MM.1S (cell line): ENCODE results near the gene SLCO2B1.

Experiments
- DNase-seq: peaks from one replicate; pipeline ENCODE4 v3.0.0-alpha.2; 2015
- H2AFZ ChIP-seq: fragments of 300-600 bp; sonication (generic); 2 replicates; pipeline ENCODE4 v1.6.0; 2016; ENCODE audit warnings: antibody characterized with exemption, low read length
- H3F3A ChIP-seq: fragments of 300-600 bp; sonication (generic); 2 replicates; pipeline ENCODE4 v1.6.1; 2016; ENCODE audit warnings: mild to moderate bottlenecking, antibody characterized with exemption, low read length, moderate library complexity, mixed read lengths; ENCODE audit not compliant: insufficient read depth
- H3K27ac ChIP-seq: fragments of 300-600 bp; sonication (generic); 2 replicates; pipeline ENCODE4 v1.5.1; 2016; ENCODE audit warnings: mild to moderate bottlenecking, low read length
- H3K27me3 ChIP-seq: fragments of 300-600 bp; sonication (generic); replicated peaks from 2 replicates; pipeline ENCODE4 v1.6.0; 2016; ENCODE audit warnings: low read length; ENCODE audit not compliant: insufficient read depth
- H3K36me3 ChIP-seq: fragments of 300-600 bp; sonication (generic); replicated peaks from 2 replicates; pipeline ENCODE4 v1.6.1; 2016; ENCODE audit warnings: mild to moderate bottlenecking, low read length, mixed read lengths; ENCODE audit not compliant: insufficient read depth
- H3K4me1 ChIP-seq: fragments of 300-600 bp; sonication (generic); 2 replicates; pipeline ENCODE4 v1.6.1; 2016; ENCODE audit warnings: low read length, mixed read lengths
- H3K4me2 ChIP-seq: fragments of 300-600 bp; sonication (generic); 2 replicates; pipeline ENCODE4 v1.6.0; 2016; ENCODE audit warnings: low read depth, low read length
- H3K4me3 ChIP-seq: fragments of 300-600 bp; sonication (generic); 2 replicates; pipeline ENCODE4 v1.5.1; 2016; ENCODE audit warnings: low read length, mixed read lengths
- H3K79me2 ChIP-seq: fragments of 300-600 bp; sonication (generic); 2 replicates; pipeline ENCODE4 v1.6.1; 2016; ENCODE audit warnings: mixed run types, low read length, mixed read lengths
- H3K9ac ChIP-seq: fragments of 300-600 bp; sonication (generic); 2 replicates; pipeline ENCODE4 v1.6.1; 2016; ENCODE audit warnings: low read length, mixed read lengths
- H3K9me2 ChIP-seq: fragments of 300-600 bp; sonication (generic); replicated peaks from 2 replicates; pipeline ENCODE4 v1.6.1; 2016; ENCODE audit warnings: mild to moderate bottlenecking, low read length, mixed read lengths; ENCODE audit not compliant: insufficient read depth
- H3K9me3 ChIP-seq: fragments of 300-600 bp; sonication (generic); replicated peaks from 2 replicates; pipeline ENCODE4 v1.6.1; 2016; ENCODE audit warnings: mild to moderate bottlenecking, low read length, mixed read lengths; ENCODE audit not compliant: insufficient read depth
- H4K20me1 ChIP-seq: fragments of 300-600 bp; sonication (generic); 2 replicates; pipeline ENCODE4 v1.6.1; 2016; ENCODE audit warnings: mild to moderate bottlenecking, low read length, moderate library complexity, mixed read lengths; ENCODE audit not compliant: insufficient read depth
- CTCF ChIP-seq: fragments of 300-600 bp; sonication (generic); IDR thresholded peaks from 2 replicates; pipeline ENCODE4 v1.5.1; 2016; ENCODE audit warnings: antibody characterized with exemption, low read length, mixed read lengths
- EZH2 ChIP-seq: fragments of 300-600 bp; sonication (generic); optimal IDR thresholded peaks from 2 replicates; pipeline ENCODE3; 2017; ENCODE audit warnings: low read depth, mild to moderate bottlenecking, antibody characterized with exemption, low read length, mixed read lengths
- EZH2phosphoT487 ChIP-seq: fragments of 300-600 bp; sonication (generic); IDR thresholded peaks from 2 replicates; pipeline ENCODE4 v1.6.1; 2018; ENCODE audit warnings: antibody characterized with exemption, low read length

Gene SLCO2B1

GRCh38 chr11:75184757-75185425 is 34.0 kb downstream of the SLCO2B1 start:
- Histone ChIP-seq H4K20me1 (no peaks in the 10 kb centered on the region), H3K36me3 (no peaks in the 10 kb centered on the region), H3K9ac (no peak overlapping the region), H3F3A (no peaks in the 10 kb centered on the region), H3K9me2 (no peaks in the 10 kb centered on the region), H3K4me1 (no peaks in the 10 kb centered on the region), H3K4me3 (no peak overlapping the region), H3K4me2 (no peak overlapping the region), H3K27me3 (no peaks in the 10 kb centered on the region; the same call in 1 of the 2 replicates), H3K9me3 (no peaks in the 10 kb centered on the region), H2AFZ (no peak overlapping the region), H3K79me2 (no peaks in the 10 kb centered on the region), H3K27ac (no peak overlapping the region)
- TF ChIP-seq CTCF (no peak), EZH2phosphoT487 (no peak), EZH2 (no peak)
- DNase-seq, result no peak

- Histone ChIP-seq H3F3A (no peaks in the 10 kb centered on the region), H3K9me3 (no peaks in the 10 kb centered on the region), H4K20me1 (no peaks in the 10 kb centered on the region), H3K9me2 (no peaks in the 10 kb centered on the region), H2AFZ (no peak overlapping the region), H3K79me2 (no peaks in the 10 kb centered on the region), H3K27me3 (no peaks in the 10 kb centered on the region; the same call in 1 of the 2 replicates), H3K4me2 (no peak overlapping the region), H3K4me1 (no peaks in the 10 kb centered on the region), H3K4me3 (no peak overlapping the region), H3K27ac (no peak overlapping the region), H3K9ac (no peak overlapping the region), H3K36me3 (no peaks in the 10 kb centered on the region)
- no peak for DNase-seq
- TF ChIP-seq EZH2 (no peak), CTCF (no peak), EZH2phosphoT487 (no peak)
Observed at GRCh38 chr11:75185866-75186265, 35.0 kb downstream of the SLCO2B1 start.

GRCh38 chr11:75186999-75187398 is 36.1 kb downstream of the SLCO2B1 start:
- H3K27ac ChIP-seq, result no peak overlapping the region
- no peaks in the 10 kb centered on the region for H4K20me1 ChIP-seq
- H2AFZ ChIP-seq, result no peak overlapping the region
- H3K79me2 ChIP-seq, result no peaks in the 10 kb centered on the region
- DNase-seq, result no peak
- H3K4me3 ChIP-seq, result no peak overlapping the region
- H3K9me3 ChIP-seq, result no peaks in the 10 kb centered on the region
- TF ChIP-seq EZH2 (no peak), EZH2phosphoT487 (no peak), CTCF (no peak)
- no peaks in the 10 kb centered on the region for H3F3A ChIP-seq
- no peaks in the 10 kb centered on the region; the same call in 1 of the 2 replicates for H3K27me3 ChIP-seq
- H3K4me2 ChIP-seq, result no peak overlapping the region
- no peaks in the 10 kb centered on the region for H3K36me3 ChIP-seq
- no peaks in the 10 kb centered on the region for H3K4me1 ChIP-seq
- H3K9me2 ChIP-seq, result no peaks in the 10 kb centered on the region
- H3K9ac ChIP-seq, result no peak overlapping the region
